HG02981 (cell line): Measurements from ENCODE around the gene CASP6.
A peak's percentile ranks its signal among the peaks of the same experiment; 100 is the strongest.

ENCODE experiments used
- ATAC-seq: cut with Tn5 transposase; IDR thresholded peaks from one replicate; pipeline ENCODE4 v1.9.1; 2021; ENCODE audit warnings: mild to moderate bottlenecking, moderate library complexity; ENCODE audit not compliant: unreplicated experiment

The CASP6 gene

DNA sequence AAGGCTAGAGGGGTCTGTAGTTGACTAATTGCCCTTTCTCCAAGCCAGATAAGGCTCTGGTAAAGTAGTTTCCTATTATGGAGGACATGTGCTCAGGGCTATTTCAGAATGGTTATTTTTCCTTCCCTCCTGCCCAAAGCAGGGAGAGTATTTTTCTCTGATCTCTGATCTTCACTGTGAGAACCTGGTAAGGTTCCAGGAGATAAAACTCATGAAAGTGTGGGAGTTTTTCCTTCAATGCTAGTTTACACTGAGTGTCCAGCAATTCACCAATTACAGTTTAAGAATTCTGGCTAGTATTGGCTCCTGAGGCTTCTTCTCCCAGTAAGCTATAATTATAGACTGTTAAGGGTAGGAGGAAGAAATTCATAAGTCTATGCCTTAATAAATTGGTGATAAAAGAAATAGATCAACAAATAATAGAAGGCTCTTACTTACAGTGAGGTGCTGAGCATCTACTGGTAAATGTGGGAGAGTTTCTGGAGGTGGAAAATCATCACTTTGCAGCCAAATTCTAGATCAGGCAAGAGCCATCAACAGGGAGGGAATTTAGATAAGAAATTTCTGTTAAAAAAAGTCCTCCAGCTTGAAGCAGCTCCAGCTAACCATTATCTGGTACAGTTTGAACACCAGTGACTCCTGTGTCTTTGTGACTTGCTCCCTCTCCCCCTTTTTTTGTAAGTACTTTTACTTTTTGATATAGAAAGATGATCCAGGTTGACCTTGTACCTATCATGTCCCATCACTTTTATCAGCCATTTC, 30.9 kb downstream of the CASP6 start:
- no peak for ATAC-seq

DNA sequence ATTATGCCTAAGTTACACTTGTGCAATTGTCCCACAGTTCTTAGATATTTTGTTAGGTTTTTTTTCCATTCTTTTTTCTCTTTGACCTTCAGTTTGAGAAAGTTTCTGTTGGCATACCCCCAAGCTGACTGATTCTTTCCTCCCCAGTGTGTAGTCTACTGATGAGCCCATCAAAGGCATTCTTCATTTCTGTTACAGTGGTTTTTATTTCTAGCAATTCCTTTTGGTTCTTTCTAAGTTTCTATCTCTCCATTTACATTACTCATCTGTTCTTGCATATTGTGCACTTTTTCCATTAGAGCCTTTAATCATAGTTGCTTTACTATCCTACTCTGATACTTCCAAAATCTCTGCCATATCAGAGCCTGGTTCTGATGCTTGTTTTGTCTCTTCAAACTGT, 31.9 kb downstream of the CASP6 start:
- ATAC-seq: no peak

DNA sequence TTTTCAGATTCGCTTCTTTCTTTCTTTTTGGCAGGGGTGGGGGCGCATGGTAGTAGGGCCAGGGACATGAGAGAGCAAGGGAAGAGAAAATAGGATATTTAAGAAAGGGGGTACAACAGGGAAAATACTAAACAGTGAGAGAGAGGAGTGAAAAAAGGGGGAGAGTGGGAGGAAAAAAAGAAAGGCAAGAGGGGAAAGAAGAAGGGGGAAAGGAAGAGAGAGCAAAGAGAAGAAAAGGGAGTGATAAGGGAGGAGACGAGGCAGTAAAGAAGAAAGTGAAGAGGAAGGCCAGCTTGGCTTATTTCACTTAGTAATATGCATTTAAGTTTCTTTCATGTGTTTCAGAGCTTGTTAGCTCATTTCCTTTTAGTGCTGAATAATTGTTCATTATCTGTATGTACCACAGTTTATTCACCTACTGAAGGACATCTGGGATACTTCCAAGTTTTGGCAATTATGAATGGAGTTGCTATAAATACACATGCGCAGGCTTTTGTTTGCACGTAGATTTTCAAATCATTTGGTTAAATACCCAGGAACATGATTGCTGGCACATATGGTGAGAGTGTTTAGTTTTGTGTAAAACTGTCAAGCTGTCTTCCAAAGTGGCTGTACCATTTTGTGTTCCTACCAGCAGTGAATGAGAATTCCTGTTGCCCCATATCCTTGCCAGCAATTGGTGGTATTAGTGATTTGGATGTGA, 37.3 kb downstream of the CASP6 start:
- no peak for ATAC-seq

DNA sequence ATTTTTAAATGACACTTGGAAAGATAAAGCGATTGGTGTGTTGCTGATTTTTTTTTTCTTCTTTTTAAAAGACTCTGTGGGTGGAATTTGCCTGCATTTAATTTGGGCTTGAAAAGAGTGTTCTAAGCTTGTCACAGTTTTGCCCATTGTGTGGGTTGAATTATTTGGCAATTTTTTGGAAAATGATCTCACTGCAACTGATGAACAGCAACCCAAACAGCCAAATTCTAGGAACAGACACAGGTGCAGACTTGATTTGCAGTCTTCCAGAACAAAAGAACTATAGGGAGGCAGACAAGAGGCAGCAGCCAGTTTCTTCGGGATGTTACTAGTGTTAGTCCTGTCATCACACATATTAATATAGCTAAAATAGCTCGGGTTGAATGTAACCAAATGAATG, 40.5 kb downstream of the CASP6 start:
- no peak for ATAC-seq

DNA sequence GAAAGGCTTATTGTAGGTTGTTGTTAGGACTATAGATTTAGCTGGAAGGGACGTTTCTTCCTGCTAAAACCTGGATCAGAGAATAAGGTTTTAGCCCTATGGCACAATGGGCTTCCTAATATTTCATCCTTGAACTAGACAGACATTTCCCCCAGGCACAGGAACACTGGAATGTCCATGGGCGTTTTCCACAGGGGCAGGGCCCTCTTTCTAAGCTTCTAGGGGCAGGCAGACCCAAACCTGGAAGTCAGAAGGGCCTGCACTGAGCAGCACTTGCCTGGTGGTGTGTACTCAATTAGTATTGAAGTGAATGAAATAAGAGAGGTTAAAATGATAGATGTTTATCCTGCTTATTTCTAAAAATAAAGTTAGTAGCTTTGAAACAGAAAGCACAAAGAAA, 41.1 kb downstream of the CASP6 start:
- no peak for ATAC-seq

DNA sequence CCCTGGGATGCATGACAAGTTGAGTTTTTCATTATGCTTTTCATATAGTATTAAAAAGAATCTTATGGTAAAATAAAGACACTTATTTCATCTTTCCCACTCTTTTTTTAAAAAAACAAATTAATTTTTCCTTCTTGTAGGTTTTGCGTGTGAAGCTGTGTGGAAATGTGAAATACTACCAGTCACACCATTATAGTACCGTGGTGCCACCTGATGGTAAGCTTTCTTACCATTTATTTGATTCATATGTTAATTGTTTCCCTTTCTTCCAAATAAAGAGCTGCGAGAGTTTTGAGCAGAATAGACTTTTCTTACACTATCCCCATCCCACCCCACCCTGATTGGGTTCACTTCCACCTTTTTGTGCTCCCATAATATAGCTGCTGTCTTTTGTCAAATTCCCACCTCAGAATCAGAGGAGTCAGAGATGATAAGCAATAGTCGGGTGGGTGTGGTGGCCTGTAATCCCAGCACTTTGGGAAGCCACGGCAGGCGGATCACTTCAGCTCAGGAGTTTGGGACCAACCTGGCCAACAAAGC, 44.3 kb downstream of the CASP6 start:
- ATAC-seq: no peak

DNA sequence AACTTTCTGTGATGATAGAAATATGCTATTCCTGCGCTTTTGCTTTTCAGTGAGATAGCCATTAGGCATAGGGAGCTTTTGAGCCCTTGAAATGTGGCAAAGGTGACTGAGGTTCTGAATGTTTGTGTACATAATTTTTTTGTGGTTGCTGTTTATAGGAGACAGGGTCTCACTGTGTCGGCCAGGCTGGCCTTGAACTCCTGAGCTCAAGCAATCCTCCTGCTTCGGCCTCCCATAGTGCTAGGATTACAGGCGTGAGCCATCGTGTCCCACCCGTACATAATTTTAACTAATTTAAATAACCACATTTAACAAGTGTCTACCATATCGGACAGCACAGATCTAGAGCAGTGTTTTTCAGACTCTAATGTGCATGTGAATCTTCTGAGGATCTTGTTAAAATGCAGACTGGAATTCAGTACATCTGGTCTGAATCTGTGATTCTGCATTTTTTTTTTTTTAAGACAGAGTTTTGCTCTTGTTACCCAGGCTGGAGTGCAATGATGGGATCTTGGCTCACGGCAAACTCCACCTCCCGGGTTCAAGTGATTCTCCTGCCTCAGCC, 45.3 kb downstream of the CASP6 start:
- no peak for ATAC-seq

DNA sequence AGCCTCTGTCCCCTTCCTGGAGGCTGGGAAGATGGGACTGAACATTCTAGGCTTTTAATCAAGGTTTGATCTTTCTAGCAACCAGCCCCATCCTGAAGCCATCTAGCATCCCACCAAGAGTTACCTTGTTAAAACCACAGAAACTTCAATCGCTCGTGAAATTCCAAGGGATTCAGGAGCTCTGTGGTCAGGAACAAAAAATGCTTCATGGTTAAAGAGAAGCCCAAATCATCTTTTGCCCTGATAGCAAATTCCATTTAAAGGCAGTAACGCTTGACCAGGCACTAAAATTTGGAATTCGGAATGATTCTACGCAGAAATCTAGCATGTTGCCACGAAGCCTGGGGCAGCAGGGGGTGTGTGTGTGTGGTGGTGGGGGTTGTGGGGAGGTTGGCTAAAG, 47.8 kb downstream of the CASP6 start:
- no peak for ATAC-seq

DNA sequence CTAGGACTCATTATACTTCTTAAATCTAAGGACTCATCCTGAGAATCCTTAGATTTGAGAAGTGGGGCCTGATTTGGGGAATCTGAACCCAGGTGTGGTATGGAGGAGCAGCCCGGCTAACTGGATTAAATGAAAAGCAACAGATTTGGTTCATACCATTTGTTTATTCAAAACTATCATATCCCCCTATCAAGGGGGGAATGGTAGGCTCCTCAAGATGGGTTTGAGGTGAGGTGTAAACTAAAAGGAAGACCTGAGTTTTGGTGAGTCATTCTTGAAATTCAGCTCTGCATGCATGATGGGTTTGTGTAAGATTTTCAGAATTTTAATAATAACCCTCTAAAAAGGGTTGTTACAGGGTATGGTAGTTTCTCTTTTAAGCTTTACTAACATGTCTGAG, 53.4 kb downstream of the CASP6 start:
- ATAC-seq: peak; percentile 78

DNA sequence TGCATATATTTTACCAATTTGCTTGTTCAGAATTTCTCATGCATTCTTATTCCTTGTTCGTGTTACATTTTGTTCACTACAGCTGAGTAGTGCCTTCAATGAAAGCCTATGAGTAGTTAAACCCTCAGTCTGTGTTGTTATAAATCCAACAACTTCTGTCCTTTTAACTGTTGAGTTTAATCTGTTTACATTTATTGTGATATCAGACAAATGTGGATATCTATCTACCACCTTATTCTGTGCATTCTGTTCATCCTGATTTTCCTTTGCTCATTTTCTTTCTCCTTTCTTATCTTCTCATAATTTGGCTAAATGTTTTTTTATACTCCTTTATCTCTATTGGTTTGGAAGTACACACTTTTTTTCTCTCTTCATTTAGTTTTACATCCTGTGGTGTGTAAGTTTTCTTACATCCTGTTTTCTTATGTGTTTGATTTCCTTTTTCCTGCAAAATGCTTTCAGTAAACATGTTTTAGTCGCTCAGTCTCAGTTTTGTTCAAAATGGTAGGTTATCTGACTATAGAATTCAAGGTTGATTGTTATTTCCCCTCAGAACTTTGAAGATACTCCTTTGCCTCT, 54.2 kb downstream of the CASP6 start:
- no peak for ATAC-seq

DNA sequence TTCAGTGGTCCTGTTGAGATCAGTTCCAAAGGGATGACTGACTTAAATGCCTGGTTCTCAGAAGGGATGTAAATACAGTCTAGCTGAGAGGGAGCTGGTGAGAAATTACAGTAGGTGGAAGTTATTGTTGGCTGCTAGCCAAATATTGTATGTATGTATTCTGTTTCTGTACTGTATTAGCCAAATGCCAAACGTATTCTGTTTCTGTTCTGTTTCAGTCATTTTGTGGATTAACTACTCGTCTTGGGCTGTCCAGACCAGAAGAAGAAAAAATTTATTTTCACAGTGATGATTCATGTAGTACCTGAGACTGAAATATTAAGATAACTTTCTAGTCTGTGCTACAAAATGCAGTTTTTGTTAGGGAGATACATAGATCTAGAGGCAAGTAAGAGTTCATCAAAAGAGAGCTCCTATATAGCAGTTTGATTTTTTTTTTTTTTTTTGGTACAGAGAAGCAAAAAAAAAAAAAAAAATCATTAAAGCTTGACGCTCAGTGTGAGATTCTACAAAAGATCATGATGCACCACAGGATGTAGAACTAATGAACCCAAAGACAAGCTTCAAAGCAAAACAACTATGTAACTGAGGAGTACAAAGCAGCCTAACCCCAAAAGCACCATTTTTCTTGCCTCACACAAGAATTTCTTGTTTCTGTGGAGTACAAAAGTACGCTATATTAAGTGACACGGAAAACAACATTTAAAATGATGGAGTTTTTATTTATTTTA, 54.8 kb downstream of the CASP6 start:
- ATAC-seq: peak; percentile 63

DNA sequence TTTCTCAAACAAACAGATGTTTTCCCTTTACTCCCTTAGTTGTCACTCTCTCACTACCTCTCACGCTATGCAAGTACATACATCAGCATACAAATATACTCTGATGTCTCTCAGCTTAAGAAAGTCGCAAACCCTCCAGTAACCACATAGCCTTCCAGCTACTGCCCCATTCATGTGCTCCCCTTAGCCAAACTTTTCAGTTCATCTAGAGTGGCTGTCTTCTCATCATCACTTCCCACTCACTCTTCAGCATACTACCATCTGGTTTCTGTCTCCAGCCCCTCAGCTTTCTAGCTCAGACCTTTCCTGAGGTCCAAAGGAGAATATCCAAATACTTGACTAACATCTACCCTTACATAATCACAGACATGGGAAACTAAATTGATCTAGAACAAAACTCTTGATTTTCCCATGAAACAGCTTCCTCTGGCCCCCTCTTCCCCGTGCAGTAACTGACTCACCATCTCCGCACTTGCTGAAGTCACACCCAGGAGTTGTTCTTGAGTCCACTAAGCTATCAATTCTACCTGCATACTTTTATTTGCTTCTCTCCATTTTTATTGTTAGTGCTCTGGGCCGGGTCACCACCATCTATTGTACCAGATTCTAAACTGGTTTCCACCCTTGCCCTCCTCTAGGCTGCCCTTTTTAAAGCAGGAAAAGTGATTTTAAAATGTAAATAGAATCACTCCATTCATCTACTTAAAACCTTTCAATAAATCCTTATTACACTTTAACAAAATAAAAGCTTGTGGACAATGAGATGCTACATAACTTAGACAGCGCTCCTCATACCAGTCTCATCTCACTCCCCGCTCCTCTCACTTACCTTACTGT, 57.2 kb downstream of the CASP6 start:
- ATAC-seq: no peak

DNA sequence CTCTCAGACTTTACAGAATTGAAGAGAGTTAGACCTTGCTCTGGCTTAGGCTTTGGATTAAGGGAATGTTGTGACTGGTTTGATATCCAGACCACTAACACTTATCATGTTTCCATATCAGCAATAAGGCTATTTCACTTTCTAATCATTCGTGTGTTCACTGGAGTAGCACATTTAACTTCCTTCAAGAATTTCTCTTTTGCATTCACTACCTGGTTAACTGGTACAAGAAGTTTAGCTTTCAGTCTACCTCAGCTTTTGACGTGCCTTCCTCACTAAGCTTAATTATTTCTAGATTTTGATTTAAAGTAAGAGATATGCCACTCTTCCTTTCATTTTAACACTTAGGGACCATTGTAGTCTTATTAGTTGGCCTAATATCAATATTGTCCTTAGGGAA, 62.6 kb downstream of the CASP6 start:
- peak; percentile 53 for ATAC-seq
